Colonic mucosa (tissue), 4 donors: ENCODE results near the gene CAMTA1. TPM values are rescaled to one million over a fixed set of nuclear protein-coding genes. Genes with fewer than 3 reads are reported as not detected.

Source experiments
- DNase-seq: peaks from one replicate; pipeline ENCODE4 v3.0.0-alpha.2; 2020
- H3K27ac ChIP-seq: fragments of 200-600 bp; one replicate; pipeline ENCODE4 v1.8.0; 2021
- H3K27me3 ChIP-seq: fragments of 200-600 bp; one replicate; pipeline ENCODE4 v1.8.0; 2021
- H3K36me3 ChIP-seq: fragments of 200-600 bp; one replicate; pipeline ENCODE4 v1.8.0; 2021
- H3K4me1 ChIP-seq: fragments of 200-600 bp; one replicate; pipeline ENCODE4 v1.8.0; 2021; ENCODE audit warnings: mild to moderate bottlenecking
- H3K4me3 ChIP-seq: fragments of 200-600 bp; one replicate; pipeline ENCODE4 v1.8.0; 2021
- H3K9ac ChIP-seq, 2 donors: one replicate each; pipeline ENCODE4 v1.7.0; 2013; ENCODE audit warnings: control low read depth in 2 of 2, low read depth in 2 of 2, low read length in 2 of 2
- H3K9me3 ChIP-seq: fragments of 200-600 bp; one replicate; pipeline ENCODE4 v1.8.0; 2021
- intact Hi-C: fragments of 100-400 bp; cut with DNase I; formaldehyde crosslinking; loops from one replicate; pipeline ENCODE4 v1.14.1; 2022
- total RNA-seq, 2 donors: library from RNA; stranded (reverse); fragmentation: NEBNext Ultra II Directional in 1 of 2; extraction: Animal tissue kit (Norgen Biotek cat#: 25700) in 1 of 2; gene quantifications; one replicate each; pipeline ENCODE4 v1.2.1, GENCODE V29; 2021
- TF ChIP-seq, protein P1 (sequence below): fragments of 200-600 bp; IDR thresholded peaks from one replicate; pipeline ENCODE4 v1.8.0; 2022; ENCODE audit warnings: antibody characterized with exemption, mild to moderate bottlenecking
- donor health status: healthy.
- donor health status: DM: no; HTN: no; CAD: no.
- donor health status: DM: no; HTN: no; CAD: no.

CAMTA1 gene
- total RNA-seq, 2 donors from 2014 or later: 76.8 to 92.8 TPM

DNA sequence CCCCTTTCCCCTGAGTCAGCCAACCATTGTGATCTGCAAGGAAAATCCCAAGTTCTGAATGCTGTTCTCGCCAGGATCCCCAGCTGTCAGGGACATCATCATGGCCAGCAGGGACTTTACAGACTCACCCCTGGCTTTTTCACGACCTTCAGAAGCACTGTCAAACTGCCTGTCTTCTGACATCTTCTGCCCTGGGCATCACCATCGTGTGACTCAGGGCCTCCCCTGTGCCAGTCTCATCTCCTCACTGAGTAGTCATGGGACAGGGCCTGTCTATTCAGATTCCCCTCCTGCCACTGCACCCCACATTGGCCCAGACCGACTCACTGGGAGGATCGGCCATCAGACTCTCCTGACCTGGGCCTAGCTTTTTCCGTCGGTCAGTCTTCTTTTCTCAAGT, 913.4 kb downstream of the CAMTA1 start:
- TF ChIP-seq, protein P1, sequence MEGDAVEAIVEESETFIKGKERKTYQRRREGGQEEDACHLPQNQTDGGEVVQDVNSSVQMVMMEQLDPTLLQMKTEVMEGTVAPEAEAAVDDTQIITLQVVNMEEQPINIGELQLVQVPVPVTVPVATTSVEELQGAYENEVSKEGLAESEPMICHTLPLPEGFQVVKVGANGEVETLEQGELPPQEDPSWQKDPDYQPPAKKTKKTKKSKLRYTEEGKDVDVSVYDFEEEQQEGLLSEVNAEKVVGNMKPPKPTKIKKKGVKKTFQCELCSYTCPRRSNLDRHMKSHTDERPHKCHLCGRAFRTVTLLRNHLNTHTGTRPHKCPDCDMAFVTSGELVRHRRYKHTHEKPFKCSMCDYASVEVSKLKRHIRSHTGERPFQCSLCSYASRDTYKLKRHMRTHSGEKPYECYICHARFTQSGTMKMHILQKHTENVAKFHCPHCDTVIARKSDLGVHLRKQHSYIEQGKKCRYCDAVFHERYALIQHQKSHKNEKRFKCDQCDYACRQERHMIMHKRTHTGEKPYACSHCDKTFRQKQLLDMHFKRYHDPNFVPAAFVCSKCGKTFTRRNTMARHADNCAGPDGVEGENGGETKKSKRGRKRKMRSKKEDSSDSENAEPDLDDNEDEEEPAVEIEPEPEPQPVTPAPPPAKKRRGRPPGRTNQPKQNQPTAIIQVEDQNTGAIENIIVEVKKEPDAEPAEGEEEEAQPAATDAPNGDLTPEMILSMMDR: no peak
- no peak for DNase-seq
- no peaks in the 10 kb centered on the region for H3K36me3 ChIP-seq
- no peak overlapping the region for H3K9ac ChIP-seq
- no peaks in the 10 kb centered on the region for H3K27me3 ChIP-seq
- no peak overlapping the region for H3K27ac ChIP-seq
- no peaks in the 10 kb centered on the region for H3K9me3 ChIP-seq
- H3K4me1 ChIP-seq: no peaks in the 10 kb centered on the region
- intact Hi-C loops: no loop called here
- no peak overlapping the region for H3K4me3 ChIP-seq

DNA sequence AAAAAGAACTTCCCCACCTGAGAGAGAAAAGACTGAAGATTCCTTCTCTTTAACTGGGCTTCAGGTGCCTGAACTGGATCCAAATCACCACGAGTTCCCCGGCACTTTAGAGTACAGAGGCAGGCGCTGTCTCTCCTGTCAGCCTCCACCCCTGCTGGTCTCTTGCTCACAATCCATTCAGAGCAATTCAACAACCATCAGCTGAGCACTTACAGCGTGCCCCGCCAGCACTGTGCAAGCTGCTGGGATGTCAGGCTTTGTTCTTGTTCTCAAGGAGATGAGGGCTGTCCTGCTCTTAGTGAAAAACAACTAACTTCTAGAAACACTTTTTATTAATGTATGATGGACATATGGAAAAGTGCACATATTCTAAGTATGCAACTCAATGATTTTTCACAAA, 917.1 kb downstream of the CAMTA1 start:
- H3K9me3 ChIP-seq: no peaks in the 10 kb centered on the region
- H3K9ac ChIP-seq: no peak overlapping the region
- TF ChIP-seq, protein P1: no peak
- no peak for DNase-seq
- H3K4me1 ChIP-seq: no peaks in the 10 kb centered on the region
- H3K36me3 ChIP-seq: no peaks in the 10 kb centered on the region
- H3K4me3 ChIP-seq: no peak overlapping the region
- no peaks in the 10 kb centered on the region for H3K27me3 ChIP-seq
- H3K27ac ChIP-seq: no peak overlapping the region
- intact Hi-C loops: no loop called here

DNA sequence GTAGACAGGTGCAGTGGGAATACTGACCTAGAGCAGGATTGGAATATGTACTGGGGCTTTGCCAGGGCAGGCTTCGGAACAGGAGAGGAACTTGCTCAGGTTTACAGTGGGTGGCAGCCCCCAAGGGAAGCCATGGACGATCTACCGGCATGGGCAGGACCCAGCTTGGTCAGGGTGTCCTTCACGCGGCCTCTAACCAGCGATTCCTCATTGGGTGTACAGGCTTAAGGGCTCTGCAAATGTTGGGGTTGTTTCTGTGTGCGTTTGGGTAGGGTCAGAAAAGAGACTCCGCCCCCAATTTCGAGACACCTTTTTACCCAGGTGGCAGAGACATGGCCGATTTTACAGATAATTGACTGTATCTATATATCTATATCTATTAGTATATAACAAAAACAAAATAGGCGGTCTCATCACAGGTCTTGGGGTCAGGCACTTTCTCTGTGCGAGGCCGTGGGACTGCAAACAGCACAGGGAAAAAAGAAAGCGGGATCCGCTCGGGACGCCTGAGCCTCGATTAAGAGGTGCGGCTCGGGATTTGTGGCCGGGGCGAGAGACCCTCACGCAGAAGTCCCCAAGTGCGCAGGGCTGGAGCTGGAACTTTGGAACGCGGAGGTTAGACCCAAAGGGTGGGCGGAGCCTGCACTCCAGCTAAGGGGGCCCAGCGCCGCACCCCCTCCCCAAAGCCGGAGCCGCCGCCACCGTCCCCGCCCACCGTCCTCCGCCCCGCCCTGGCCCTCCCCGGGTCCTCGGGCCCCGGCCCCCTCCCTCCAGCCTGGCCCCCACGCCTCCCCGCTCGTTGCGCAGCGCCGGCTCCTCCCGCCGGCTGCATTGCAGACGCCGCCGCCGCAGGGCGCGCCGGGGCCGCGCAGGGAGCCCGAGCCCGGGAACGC, 918.3 kb downstream of the CAMTA1 start:
- Histone ChIP-seq H3K4me3 (peak overlapping the region; percentile 30), H3K9ac (peak overlapping the region in 1 of 2 donors; percentile 56), H3K27ac (no peak overlapping the region), H3K27me3 (no peaks in the 10 kb centered on the region), H3K4me1 (no peaks in the 10 kb centered on the region), H3K36me3 (no peaks in the 10 kb centered on the region), H3K9me3 (no peaks in the 10 kb centered on the region)
- TF ChIP-seq, protein P1: no peak
- intact Hi-C loops: no loop called here
- DNase-seq: peak; percentile 26

DNA sequence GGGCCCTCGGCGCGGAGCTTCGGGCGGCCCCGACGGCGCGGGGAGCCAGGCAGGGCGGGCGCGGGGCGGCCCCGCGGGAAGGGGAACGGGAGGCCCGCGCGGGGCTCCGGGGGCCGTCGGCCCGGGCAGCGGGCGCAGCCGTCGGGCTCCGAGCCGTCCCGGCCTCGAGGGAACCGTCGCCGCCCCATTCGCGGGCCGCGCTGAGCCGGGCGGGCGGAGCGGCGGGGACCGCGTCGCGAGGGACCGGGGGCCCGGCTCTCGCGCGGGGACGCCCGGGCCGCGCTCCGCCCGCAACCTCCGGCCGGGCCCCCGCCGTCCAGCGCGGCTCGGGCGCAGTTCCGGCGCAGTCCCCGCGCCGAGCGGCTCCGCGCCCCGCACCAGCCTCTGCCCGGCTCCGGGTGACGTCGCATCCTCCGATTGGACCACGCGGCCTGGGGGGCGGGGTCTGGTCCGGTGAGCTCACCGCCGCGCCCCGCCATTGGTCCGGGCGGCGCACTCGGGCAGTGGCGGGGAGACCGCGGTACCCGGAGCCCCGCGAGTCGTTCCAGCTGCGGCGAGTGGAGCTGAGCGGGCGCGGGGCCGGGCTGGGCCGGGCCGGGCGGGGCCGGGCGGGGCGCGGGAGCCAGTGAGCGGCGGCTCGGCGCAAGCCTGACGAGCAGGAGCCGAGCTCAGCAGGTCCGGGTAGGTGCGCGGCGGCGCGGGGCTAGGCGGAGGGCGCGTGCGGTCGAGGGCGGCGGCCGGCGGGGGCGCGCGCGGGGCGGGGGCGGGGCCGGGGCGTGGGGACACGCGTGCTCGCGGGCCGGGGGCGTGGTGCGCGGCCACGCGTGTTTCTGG, 919.2 kb downstream of the CAMTA1 start:
- no peaks in the 10 kb centered on the region for H3K27me3 ChIP-seq

More for the DNA sequence above, 919.2 kb downstream of the CAMTA1 start:
- TF ChIP-seq, protein P1: no peak
- Histone ChIP-seq H3K4me1 (no peaks in the 10 kb centered on the region), H3K4me3 (no peak overlapping the region), H3K27ac (no peak overlapping the region), H3K9ac (peak overlapping the region in 1 of 2 donors; percentile 56), H3K9me3 (no peaks in the 10 kb centered on the region), H3K36me3 (no peaks in the 10 kb centered on the region)
- intact Hi-C loops: no loop called here
- DNase-seq: peak; percentile 95
